ENCODE measurements around the gene CHAT.

Gene CHAT

DNA sequence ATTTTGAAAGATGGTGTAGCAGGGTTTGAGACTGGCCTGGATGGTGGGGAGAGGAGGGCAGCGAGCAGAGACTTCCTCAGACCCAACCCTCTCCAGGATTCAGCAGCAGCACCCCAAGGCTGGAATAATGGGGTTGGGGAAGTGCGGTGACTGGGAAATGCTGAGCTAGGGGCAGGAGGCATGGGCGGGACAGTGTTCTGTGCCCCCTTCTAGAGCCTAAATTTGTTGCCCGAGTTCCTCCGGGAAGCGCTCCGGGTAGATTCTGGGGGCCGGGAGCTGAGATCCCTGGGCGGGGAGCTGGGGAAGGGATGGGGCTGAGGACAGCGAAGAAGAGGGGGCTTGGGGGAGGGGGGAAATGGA is at the start of gene CHAT:
Gene CHAT, plus strand, starts transcription at position 156 of the 360 bp plus-strand sequence. Its CDS starts 153 bp downstream, at position 309.
- no peak for DNase-seq (ENCODE audit: low read depth in 4 of 4, low spot score in 1 of 4)

DNA sequence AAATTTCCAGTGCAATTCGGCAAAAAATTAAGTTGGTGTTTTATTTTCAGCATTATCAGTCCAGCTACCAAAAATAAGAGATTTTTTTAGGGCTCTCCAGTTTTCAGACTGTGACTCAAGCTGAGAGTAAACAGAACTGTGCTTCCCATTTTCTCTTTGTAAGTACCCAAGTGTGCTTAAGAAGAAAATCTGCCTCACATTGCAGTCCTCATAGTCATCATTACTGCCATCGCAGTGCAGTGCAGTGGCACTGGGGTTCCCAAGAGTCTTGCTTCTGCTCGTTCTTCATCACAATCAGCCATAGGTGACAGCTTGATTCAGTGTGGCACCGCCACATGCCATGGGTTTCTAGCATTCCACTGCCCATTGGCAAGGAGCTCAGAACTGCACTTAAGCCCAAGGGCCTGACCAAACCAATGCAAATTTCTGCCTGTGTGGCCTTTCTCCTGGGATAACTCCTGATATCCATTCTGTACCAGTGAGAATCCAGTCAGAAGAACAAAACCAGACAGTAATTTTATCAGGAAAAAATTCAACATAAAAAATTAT is 49.3 kb upstream of the CHAT start:
- DNase-seq (ENCODE audit: low read depth in 4 of 4, low spot score in 1 of 4), result no peak

DNA sequence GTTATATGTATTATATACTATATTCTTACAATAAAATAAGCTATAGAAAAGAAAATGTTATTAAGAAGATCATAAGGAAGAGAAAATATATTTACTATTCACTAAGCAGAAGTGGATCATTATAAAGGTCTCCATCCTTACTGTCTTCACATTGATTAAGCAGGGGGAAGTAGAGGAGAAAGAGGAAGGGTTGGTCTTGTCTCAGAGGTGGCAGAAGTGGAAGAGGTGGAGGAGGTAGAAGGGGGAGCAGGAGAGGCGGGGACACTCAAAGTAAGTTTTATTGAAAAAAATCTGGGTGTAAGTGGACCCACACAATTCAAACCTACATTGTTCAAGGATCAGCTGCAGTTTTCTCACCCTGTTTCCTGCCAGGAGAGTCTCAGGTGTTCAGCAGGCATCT is 46.0 kb upstream of the CHAT start:
- DNase-seq (ENCODE audit: low read depth in 4 of 4, low spot score in 1 of 4), result no peak

DNA sequence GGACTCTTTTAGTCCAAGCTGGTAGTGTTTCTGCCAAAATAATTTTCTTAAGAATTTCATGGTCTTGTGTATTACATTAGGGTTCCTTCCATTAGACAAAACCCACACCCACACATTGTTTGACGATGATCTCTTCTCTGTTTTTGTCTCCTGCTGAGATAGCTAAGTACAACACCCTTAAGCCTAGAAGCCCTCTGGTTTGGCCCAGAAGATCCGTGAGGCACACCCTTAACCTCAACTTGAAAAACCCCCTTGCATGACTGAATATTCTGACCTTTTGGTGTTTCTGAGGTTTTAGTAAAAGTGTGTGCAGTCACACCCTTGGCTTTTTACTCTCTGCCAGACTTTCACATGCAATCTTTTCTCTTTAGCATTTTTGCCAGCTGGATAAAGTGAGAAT is 45.6 kb upstream of the CHAT start:
- no peak for DNase-seq (ENCODE audit: low read depth in 4 of 4, low spot score in 1 of 4)

DNA sequence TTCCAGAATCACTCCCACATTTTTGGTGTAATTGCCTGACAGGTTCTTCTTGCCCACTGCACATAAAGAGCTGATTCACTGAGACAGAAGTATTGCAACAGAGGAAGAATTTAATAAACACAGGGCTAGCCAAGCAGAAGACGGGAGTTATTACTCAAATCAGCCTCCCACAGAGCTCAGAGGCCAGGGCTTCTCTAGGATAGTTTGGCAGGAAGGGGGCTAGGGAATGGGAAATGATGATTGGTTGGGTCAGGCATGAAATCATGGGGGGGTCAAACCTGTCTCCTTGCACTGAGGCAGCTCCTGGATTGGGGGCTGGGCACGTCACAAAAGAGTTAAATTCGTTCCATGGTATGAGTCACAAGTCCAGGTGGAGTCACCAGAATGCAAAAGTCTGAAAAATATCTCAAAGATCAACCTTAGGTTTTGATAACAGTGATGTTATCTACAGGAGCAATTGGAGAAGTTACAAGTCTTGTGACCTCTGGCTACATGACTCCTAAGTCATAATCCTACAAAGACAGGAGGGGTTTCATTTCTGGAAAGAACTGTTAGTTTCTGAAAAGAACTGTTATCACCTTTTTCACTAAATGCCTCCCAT is 44.7 kb upstream of the CHAT start:
- no peak for DNase-seq (ENCODE audit: low read depth in 4 of 4, low spot score in 1 of 4)

DNA sequence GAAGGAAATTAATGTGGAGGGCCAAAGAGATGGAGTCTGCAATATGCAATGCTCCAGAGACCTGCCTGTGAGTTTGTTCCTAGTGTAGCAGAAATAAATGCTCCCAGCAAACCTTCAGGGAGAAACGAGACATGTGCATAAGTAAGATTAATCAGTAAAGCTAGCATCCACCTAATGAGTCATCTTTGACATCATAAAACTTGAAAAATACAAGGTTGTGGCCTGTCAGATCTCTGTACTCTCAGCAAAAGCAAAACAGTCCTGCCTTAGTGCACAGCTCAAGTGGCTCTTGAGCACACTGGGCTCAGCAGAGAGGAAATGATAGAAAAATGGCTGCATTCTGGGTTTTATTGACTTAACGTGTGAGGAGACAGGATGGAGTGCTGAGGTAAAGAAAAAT is 42.4 kb upstream of the CHAT start:
- DNase-seq (ENCODE audit: low read depth in 4 of 4, low spot score in 1 of 4), result no peak

DNA sequence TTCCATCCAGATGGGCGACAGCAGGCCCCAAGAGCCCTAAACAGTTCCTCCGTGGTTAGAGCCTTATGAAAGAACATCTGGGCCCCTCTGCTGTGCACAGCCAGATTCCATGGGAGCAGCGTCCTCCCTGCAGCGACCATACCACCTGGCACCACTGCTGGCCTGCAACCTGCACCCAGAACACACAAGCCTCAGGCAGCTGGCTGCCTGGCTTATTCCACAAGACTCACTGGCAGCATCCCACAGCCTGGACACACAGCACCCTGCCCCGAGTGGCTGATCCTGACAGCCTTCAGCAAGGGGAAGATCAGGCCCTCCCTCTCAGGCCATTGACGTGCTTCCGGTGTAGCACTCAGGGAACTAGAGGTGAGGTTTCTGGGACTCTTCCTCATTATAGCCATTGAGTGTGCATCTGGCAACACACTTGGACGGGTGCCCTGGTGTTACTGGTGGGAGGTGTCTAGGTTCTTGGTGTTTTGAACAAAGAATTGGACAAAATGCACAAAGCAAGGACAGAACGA is 41.2 kb upstream of the CHAT start:
- no peak for DNase-seq (ENCODE audit: low read depth in 4 of 4, low spot score in 1 of 4)

DNA sequence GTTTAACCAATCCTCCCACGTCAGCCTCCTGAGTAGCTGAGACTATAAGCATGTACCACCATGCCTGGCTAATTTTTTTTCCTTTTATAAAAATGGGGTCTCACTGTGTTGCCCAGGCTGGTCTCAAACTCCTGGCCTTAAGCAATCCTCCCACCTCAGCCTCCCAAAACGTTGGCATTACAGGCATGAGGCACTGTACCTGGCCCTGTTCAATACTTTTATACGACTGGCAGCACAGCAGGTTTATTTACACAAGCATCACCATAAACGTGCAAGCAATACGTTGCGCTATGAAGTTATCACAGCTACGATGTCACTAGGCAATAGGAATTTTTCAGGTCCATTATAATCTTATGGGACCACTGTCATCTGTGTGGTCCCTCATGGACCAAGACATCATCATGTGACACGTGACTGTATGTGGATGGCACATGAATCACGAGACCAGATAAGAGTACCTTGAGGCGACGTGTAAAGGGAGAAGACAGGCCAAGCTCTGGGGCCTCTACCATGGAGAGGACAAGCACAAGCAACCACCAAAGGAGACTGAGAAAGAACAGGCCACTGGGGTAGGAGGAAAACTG is 38.3 kb upstream of the CHAT start:
- DNase-seq (ENCODE audit: low read depth in 4 of 4, low spot score in 1 of 4), result no peak

DNA sequence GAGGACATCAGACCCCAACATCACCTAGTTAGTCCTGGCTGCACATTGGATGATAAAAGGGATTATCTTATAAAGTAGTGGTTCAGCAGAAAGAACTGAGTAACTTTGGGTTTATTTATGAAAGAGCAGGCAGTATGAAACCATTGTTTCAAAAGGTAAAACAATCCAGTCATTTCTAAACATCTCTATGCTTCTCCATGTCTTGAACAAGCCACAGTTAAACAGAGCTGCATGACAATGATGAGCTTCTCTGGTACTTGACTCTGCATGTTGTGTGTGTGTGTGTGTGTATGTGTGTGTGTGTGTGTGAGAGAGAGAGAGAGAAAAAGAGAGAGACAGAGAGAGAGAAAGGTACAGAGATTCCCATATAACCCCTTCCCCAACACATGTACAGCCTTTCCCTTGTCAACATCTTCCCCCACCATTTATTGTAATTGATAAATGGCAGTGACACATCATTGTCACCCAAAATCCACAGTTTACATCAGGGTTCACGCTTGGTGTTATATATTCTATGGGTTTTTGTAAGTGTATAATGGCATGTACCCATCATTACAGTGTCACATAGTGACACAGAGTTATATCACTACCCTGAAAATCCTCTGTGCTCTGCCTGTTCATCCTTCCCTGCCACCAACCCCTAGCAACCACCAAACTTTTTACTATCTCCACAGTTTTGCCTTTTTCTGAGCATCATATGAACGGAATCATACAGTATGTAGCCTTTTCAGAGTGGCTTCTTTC is 36.5 kb upstream of the CHAT start:
- no peak for DNase-seq (ENCODE audit: low read depth in 4 of 4, low spot score in 1 of 4)

DNA sequence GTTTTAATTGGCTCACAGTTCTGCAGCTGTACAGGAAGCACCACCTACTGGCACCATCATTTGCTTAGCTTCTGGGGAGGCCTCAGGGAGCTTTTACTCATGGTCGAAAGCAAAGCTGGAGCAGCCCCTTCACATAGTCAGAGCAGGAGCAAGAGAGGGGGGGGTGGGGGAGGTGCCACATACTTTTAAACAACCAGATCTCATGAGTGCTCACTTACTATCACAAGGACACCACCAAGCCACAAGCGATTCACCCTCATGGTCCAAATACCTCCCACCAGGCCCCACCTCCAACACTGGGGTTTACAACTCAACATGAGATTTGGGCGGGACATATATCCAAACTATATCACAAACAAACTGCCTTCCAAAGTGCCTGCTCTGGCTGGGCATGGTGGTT is 35.4 kb upstream of the CHAT start:
- no peak for DNase-seq (ENCODE audit: low read depth in 4 of 4, low spot score in 1 of 4)

DNA sequence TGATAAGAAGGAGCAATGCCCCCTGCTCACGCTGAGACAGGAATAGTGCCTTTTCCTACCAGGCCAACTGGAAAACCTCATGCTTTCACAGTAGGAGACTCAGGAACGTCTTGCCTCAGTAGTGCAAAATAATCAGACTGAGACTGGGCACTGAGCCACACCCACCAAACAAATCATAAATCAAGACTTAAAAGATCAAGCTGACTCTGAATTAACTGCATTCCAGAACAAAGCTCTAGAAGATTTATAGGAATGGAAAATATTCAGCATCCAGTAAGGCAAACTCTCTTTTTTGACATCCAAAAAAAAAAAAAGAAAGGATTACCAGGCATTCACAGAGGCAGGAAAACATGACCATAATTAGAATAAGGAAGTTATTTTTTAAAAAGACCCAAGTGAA is 34.2 kb upstream of the CHAT start:
- DNase-seq (ENCODE audit: low read depth in 4 of 4, low spot score in 1 of 4), result no peak

DNA sequence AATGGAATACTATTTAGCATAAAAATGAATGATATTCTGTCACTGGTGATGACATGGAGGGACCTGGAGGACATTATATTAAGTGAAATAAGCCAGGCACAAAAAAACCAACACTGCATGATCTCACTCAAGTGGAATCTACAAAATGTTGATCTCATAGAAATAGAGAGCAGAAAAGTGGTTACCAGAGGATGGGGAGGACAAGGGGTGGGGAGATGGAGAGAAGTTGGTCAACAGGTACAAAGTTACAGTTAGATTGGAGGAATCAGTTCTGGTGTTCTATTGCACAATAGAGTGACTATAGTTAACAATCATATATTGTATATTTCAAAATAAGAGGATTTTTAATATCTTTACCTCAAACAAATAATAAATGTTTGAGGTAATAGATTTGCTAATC is 28.4 kb upstream of the CHAT start:
- DNase-seq (ENCODE audit: low read depth in 4 of 4, low spot score in 1 of 4), result no peak

DNA sequence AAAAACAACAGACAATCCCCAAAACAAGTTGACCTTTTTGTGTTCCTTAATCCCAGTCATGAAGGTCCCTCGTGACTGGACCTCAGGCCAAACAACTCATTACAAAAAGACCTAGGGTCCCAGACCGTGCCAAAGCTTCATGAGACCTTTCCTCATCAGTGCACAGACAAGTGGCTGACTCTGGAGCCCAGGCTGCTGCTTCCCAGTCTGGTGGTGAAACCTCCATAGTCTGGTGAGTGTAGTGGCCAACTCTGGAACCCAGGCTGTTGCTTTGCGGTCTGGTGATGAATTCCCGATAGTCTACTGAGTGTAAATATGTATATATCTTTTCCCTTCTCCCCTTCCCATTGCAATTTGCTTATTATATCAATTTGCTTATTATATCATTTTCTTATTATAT is 25.9 kb upstream of the CHAT start:
- no peak for DNase-seq (ENCODE audit: low read depth in 4 of 4, low spot score in 1 of 4)

DNA sequence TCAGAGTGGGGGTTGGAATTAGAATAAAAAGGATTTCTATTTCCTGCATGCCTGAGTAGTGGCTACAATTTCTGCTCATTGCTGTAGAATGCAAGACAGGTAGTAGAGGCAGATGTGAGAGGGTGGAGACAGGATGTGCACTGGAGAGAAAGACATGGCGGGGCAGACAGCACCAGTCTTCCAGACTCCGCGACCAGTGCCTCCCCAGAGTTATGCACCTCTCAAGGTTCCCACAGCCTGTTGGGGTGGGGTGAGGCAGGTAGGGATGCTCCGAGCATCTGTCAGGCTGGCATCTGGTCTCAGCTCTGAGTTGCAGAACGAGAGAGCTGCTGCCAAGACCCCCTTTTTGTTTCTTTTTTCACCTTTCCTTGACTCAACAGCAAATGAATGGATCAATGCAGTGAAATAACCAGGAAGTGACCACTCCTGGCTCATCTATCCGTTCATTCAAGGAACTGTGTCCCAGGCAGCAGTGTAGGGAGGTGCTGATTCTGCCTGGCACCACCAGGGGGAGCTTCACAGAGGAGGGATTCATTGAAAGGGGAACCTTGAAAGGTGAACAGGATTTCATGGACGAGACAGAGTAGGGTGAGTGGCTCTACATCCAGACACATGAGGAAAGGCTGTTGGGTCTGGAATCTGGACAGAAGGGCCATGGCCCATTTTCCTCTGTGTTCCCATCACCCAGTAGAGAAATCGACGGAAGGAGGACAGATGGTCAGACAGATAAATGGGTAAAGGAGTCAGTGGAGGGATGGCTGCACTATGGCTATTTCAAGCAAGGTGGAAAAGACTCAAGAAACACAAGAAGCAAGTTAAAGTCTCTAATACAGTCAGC is 20.9 kb upstream of the CHAT start:
- peak; percentile 13 to 35 (median 26) for DNase-seq (ENCODE audit: low read depth in 4 of 4, low spot score in 1 of 4)

DNA sequence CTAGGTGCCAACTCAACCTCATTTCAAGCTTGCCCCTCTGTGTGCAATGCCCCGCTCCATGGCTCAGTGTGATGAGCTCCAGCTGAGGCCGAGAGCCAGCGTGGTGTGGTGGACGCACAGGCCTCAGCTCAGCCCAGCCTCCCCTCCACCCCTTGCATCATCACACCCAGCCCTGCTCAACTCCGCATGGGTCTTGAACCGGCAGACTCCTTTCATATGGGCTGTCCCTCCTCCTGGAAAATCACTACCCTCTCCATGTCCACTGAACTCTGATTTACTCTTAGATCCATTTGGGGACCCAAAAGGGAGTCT is 20.3 kb upstream of the CHAT start:
- DNase-seq (ENCODE audit: low read depth in 4 of 4, low spot score in 1 of 4), result no peak

DNA sequence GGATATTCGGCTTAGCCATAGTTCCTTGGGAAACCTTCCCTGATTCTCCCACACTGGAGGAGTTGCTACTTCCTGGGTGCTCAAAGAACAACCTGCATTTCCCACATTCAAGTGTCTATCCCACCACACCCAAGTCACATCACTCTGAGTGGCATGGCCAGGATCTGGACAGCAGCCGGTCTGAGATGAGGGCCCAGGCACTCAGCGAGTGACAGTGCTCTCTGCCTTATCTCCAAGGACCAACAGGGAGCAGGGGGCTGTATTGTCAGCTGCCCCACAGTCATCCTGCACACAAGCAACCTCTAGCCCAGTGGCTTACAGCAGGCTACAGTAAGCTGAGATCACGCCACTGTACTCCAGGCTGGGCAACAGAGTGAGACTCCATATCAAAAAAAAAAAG is 19.8 kb upstream of the CHAT start:
- no peak for DNase-seq (ENCODE audit: low read depth in 4 of 4, low spot score in 1 of 4)

DNA sequence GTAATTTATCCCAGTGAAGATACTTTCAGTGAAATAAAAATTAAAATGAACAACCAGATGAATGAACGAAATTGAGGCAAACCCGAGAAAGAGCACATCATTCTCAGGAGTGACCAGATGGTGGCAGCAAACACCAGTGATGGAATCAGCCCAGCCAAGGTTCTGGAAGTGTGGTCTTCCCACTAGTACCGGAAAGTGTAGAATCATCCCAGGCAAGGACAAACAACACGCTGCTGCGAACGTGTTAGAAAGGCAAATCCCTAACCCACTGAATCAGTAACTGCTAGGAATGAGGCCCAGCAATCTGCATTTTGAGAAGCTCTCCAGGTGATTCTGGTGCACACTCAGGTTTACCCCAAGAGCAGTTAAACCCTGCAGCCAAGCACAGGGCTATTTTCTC is 19.2 kb upstream of the CHAT start:
- DNase-seq (ENCODE audit: low read depth in 4 of 4, low spot score in 1 of 4), result no peak

DNA sequence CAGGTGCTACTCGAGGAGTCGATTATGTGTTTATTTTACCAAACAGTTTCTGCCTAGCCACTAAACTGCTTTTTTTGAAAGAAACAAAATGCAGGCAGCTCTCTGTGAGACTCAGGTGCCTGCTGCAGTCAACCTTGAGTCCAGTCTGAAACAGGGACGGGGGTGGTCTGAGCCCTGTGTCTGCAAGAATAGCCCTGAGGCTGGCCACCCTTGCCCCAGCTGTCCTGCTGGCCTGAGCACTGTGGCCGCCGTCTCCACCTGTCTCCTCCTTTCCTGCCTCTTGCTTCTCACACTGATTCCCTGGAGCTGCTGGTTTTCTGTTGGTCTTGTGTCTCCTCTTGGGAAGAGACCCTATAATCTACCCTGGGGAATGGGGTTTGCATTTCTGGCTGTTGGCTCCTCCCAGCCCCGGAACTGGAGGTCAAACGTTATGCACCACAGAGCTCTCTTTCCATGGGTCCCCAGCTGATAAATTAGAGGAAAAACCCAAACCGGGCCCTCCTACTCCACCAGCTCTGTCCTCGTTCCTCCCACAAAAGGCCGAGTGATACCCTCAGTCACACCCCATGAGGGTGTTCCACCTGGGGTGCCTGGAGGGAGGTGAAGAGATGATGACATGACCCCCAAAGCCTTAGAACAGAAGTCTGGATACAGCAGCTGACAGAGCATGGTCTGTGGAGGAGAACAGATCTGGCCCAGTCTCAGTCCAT is 18.7 kb upstream of the CHAT start:
- no peak for DNase-seq (ENCODE audit: low read depth in 4 of 4, low spot score in 1 of 4)

DNA sequence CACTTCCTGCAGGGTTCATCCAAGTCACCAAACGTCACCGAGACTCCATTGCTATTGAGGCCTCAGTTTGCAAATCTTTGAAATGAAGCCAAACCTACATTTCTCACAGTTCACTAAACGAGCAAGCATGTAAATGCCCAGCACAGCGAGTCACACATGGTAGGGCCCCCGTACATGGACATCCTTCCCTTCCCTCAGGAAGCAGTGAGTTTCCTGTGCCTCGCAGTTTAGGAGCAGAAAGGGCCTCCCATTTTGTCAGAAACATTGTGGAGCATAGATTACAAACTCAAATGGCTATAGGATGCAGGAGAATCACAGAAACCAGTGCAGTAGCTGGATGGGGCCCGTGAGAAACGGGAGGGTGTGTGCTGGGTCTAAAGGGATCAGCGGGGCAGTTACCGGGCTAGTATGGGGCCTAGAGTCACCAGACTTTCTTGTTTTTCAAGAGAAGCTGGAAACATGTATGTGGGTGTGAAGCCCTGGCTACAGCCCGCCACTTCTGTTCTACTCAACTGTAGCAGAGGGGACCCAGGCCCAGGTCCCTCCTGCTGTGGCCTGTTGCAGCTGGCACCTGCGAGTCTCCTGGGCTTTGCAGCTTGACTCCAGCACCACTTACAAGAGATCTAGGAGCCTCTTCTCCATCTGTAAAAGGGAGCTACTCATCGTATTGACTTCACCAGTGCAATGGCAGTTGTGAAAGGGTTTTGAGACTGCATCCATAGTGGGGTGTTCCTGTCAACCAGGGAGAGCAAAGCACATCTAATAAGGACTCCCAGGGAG is 17.9 kb upstream of the CHAT start:
- no peak for DNase-seq (ENCODE audit: low read depth in 4 of 4, low spot score in 1 of 4)

DNA sequence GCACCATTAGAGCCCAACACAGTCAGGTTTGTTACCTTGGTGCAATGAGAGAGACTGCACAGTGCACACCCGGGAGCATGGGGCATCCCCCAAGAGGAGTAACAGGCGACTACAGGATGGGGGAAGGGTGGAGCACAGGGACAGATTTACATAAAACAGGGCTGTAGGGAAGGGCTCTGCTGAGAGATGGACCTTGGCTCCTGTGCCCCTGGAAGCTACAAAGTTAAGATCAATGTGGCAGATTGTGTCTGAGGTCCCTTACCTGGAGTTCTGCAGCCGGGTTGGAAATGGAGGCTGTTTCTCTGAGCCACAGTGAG is 17.4 kb upstream of the CHAT start:
- no peak for DNase-seq (ENCODE audit: low read depth in 4 of 4, low spot score in 1 of 4)

Data from stimulated activated CD4-positive, alpha-beta T cell treated with anti-CD3 and anti-CD28 coated beads, Interleukin-1b, Interleukin-23, amount 100 ng/mL, for 24 hours (primary cell).